T-cell (primary cell): Measurements from ENCODE around the gene WDR77. TPM values are rescaled to one million over a fixed set of nuclear protein-coding genes. Genes with fewer than 3 reads are reported as not detected.

ENCODE experiments used
- ATAC-seq, 4 experiments: fragments of 200-7000 bp in 3 of 4; fragments of 150-1000 bp in 1 of 4; cut with Tn5 transposase; replicated peaks in 1 of 4; 1 replicate in 3 of 4; 2 replicates in 1 of 4; pipeline ENCODE4 v1.10.0; 2021; ENCODE audit warnings: moderate library complexity in 3 of 4, mild to moderate bottlenecking in 2 of 4, moderate number of reproducible peaks in 1 of 4
- CTCF ChIA-PET, 2 donors: fragments of 300-600 bp; sonication (Branson Sonifier 250); formaldehyde crosslinking; loops; one replicate each; lab custom pipeline; 2022; ENCODE audit warnings: antibody characterized with exemption in 2 of 2; lab: Charles Lee
- POLR2A ChIA-PET, 2 donors: fragments of 300-600 bp; sonication (Branson Sonifier 250); formaldehyde crosslinking; loops; one replicate each; lab custom pipeline; 2022; ENCODE audit warnings: antibody characterized with exemption in 2 of 2; lab: Charles Lee
- DNase-seq, 35 experiments: peaks; one replicate each; pipeline versions ENCODE4 v3.0.0 to v3.0.0-alpha.2; 2013 to 2023
- H3K27ac ChIP-seq: one replicate; pipeline ENCODE4 v1.5.1; 2013; ENCODE audit warnings: low read length
- H3K27me3 ChIP-seq, 2 experiments: replicated peaks in 1 of 2; 1 replicate in 1 of 2; 2 replicates in 1 of 2; pipeline versions ENCODE4 v1.6.1 to v1.7.0; 2013; ENCODE audit warnings: low read length in 1 of 2, mixed read lengths in 1 of 2; ENCODE audit not compliant: control insufficient read depth in 2 of 2, insufficient read depth in 2 of 2; ENCODE audit errors: extremely low read depth in 1 of 2
- H3K36me3 ChIP-seq, 2 donors: 1 replicate in 1 of 2; 2 replicates in 1 of 2; pipeline versions ENCODE4 v1.6.1 to v1.7.0; 2013; ENCODE audit warnings: low read length in 1 of 2; ENCODE audit not compliant: control insufficient read depth in 2 of 2, insufficient read depth in 1 of 2; ENCODE audit errors: extremely low read depth in 1 of 2
- H3K4me1 ChIP-seq, 2 experiments: 1 replicate in 1 of 2; 2 replicates in 1 of 2; pipeline versions ENCODE4 v1.6.1 to v1.7.0; 2013; ENCODE audit warnings: low read length in 2 of 2, mixed read lengths in 1 of 2; ENCODE audit not compliant: insufficient read depth in 2 of 2, control insufficient read depth in 1 of 2; ENCODE audit errors: extremely low read depth in 1 of 2
- H3K4me3 ChIP-seq, 2 donors: 1 replicate in 1 of 2; 2 replicates in 1 of 2; pipeline versions ENCODE4 v1.5.1 to v1.7.0; 2013; ENCODE audit warnings: mild to moderate bottlenecking in 2 of 2, low read length in 1 of 2, moderate library complexity in 1 of 2; ENCODE audit not compliant: control insufficient read depth in 1 of 2; ENCODE audit errors: extremely low read depth in 1 of 2
- H3K9me3 ChIP-seq: 2 replicates; pipeline ENCODE4 v1.7.0; 2013
- H3K27ac Mint-ChIP-seq, 2 donors: one replicate each; pipeline ENCODE4 v1.8.0; 2020 to 2021; ENCODE audit warnings: mild to moderate bottlenecking in 2 of 2, mixed read lengths in 2 of 2
- H3K27me3 Mint-ChIP-seq, 2 donors: one replicate each; pipeline ENCODE4 v1.8.0; 2021 to 2022; ENCODE audit warnings: mixed read lengths in 2 of 2
- H3K36me3 Mint-ChIP-seq: one replicate; pipeline ENCODE4 v1.8.0; 2021; ENCODE audit warnings: mixed read lengths
- H3K4me1 Mint-ChIP-seq, 3 donors: one replicate each; pipeline ENCODE4 v1.8.0; 2020 to 2022; ENCODE audit warnings: mixed read lengths in 3 of 3, mild to moderate bottlenecking in 1 of 3
- H3K4me3 Mint-ChIP-seq, 3 donors: one replicate each; pipeline ENCODE4 v1.8.0; 2020 to 2022; ENCODE audit warnings: mild to moderate bottlenecking in 3 of 3, mixed read lengths in 3 of 3, moderate library complexity in 3 of 3
- H3K9me3 Mint-ChIP-seq, 3 donors: one replicate each; pipeline ENCODE4 v1.8.0; 2020 to 2022; ENCODE audit warnings: mixed read lengths in 3 of 3
- WGBS: methylation state at CpG from one replicate; pipeline ENCODE4 v1.1.5; 2013; ENCODE audit warnings: missing lambda C conversion rate; ENCODE audit not compliant: insufficient coverage; 5-methylcytosine and 5-hydroxymethylcytosine counted together
- total RNA-seq, 35 experiments: library from RNA in 6 of 35; stranded (reverse) in 6 of 35; fragments of 120-200 nt in 1 of 35; gene quantifications; one replicate each; pipeline versions ENCODE4 v1.2.1 to v1.2.4 and lab custom pipeline; 2013 to 2026

WDR77 gene
- total RNA-seq, 5 donors from 2014 or later (not counting 1 experiment from before 2014, with no cell fraction given), result 22.5 to 40.1 (median 33.1) TPM

DNA sequence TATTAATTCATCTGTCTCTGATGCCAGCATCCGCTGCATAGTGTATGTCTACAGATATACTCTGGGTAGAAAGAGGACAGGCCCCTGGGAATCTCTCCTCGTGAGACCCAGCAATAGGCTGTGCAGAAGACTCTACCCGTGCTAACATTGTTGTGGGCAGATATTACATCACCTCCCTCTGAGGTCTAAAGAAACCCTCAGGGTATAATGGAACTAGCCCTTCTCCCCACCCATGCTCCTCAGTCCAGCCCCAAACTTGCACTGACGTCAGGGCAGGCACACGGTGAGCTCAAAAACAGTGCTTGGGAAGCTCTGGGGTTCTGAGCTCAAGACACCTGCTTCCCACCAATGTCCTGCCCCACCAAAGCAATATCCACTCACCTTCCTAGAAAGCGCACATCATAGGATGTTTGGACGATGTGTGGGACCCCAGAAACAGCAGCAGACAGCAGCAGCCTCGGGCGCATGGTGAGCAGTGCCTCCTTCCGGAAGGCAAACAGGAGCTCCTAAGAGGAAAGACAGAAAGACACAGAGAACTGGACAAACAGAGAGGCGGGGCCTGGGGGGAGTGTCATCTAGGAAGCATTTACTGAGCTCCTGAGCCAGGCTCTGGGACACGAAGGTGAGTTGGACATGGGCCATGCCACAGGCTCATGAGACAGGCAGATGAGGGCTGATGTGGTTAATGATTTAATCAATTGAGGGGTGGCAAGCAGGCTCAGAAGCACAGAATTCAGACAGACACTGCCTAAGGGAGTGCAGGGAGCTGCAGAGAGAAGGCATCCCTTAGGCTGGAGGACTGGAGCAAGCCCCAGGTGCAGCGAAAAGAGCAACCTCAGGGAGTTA is 26.3 kb downstream of the WDR77 start:
- DNase-seq (no peak), ATAC-seq (no peak)
- no peak overlapping the region for H3K27ac Mint-ChIP-seq
- H3K27me3 Mint-ChIP-seq, result no peaks in the 10 kb centered on the region
- H3K4me3 ChIP-seq, result no peak overlapping the region
- peaks cover 49% of the 10 kb centered on the region for H3K36me3 Mint-ChIP-seq
- peaks cover 0 to 8% (median 3%) of the 10 kb centered on the region in 3 donors for H3K4me1 Mint-ChIP-seq
- H3K9me3 ChIP-seq, result no peaks in the 10 kb centered on the region
- H3K4me3 Mint-ChIP-seq, result no peak overlapping the region
- H3K27ac ChIP-seq, result no peak overlapping the region
- CTCF ChIA-PET, result interaction anchor here in 1 of 2 donors (0.7 kb wide), 1 partner anchor 14 kb away, joined by 3 read pairs; no protein-coding TSS in a partner anchor
- WGBS, result 85% methylated on average over 10 of the region's 13 CpGs
- H3K4me1 ChIP-seq, result no peaks in the 10 kb centered on the region
- no peaks in the 10 kb centered on the region for H3K9me3 Mint-ChIP-seq
- H3K27me3 ChIP-seq, result peaks cover 0 to 4% of the 10 kb centered on the region in 2 experiments
- peaks cover 4 to 5% of the 10 kb centered on the region in 2 donors for H3K36me3 ChIP-seq
- POLR2A ChIA-PET, result interaction anchor here in 1 of 2 donors (0.6 kb wide), 1 partner anchor 758 kb away, joined by 5 read pairs; no protein-coding TSS in a partner anchor

DNA sequence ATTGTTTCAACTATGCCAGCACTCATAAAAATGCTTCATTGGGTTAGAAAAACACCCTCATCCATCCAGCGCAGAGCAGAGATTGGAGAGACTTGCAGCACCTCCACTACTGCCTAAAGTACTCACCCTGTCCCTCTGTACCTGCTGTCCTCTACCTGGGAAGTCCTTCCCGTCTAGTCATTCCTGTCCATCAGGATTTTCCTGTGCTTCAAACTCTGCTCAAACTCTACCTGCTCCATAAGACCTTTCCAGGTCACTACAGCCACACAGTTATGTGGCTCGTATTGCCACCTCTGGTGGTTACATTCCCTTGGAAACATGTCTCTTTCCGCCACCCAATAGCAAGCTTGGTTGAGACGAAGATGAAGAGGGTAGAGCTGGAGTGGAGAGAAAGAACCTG is 28.7 kb downstream of the WDR77 start:
- Histone ChIP-seq H3K4me1 (no peaks in the 10 kb centered on the region), H3K27ac (no peak overlapping the region), H3K9me3 (no peaks in the 10 kb centered on the region), H3K36me3 (peaks cover 5 to 10% of the 10 kb centered on the region in 2 donors), H3K4me3 (no peak overlapping the region), H3K27me3 (peaks cover 0 to 2% of the 10 kb centered on the region in 2 experiments)
- ChIA-PET POLR2A (interaction anchor here in 1 of 2 donors (0.7 kb wide), 1 partner anchor 379 kb away, joined by 3 read pairs; no protein-coding TSS in a partner anchor), CTCF (no interaction called here)
- H3K27me3 Mint-ChIP-seq, result no peaks in the 10 kb centered on the region
- H3K4me3 Mint-ChIP-seq, result no peak overlapping the region
- H3K4me1 Mint-ChIP-seq, result no peaks in the 10 kb centered on the region
- no peak overlapping the region for H3K27ac Mint-ChIP-seq
- H3K9me3 Mint-ChIP-seq, result no peaks in the 10 kb centered on the region
- DNase-seq (no peak), ATAC-seq (no peak)
- peaks cover 66% of the 10 kb centered on the region for H3K36me3 Mint-ChIP-seq
- 54% methylated on average over 3 of the region's 5 CpGs for WGBS

DNA sequence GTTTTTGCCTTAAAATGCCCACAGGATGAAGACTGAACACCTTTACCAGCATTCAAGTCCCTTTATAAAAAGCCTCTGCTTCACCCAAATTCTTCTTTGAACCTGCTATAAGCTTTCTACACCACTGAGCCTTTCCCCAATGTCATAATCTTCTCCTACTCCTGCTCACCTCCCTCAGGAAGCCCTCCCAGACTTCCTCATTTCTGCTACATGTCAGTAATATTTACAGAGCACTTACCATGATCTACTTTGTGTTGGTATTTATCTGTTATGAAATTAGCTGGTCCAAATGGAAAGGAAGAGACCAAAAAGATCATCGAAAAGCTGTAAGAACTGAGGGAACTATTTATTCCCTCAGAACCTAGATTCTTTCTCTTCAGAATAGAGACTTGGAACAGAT is 30.0 kb downstream of the WDR77 start:
- DNase-seq, result no peak
- Mint-ChIP-seq H3K9me3 (no peaks in the 10 kb centered on the region), H3K36me3 (peaks cover 67% of the 10 kb centered on the region), H3K4me1 (no peaks in the 10 kb centered on the region), H3K4me3 (no peak overlapping the region), H3K27ac (no peak overlapping the region), H3K27me3 (no peaks in the 10 kb centered on the region)
- H3K36me3 ChIP-seq, result peaks cover 5 to 10% of the 10 kb centered on the region in 2 donors
- H3K27me3 ChIP-seq, result peaks cover 0 to 2% of the 10 kb centered on the region in 2 experiments
- no peaks in the 10 kb centered on the region for H3K4me1 ChIP-seq
- CTCF ChIA-PET, result interaction anchor here in 1 of 2 donors (0.6 kb wide), 1 partner anchor 1304 kb away, joined by 3 read pairs; no protein-coding TSS in a partner anchor
- POLR2A ChIA-PET, result no interaction called here
- H3K9me3 ChIP-seq, result no peaks in the 10 kb centered on the region
- H3K27ac ChIP-seq, result no peak overlapping the region
- ATAC-seq, result no peak
- WGBS, result no CpG with 5 or more reads among the region's 1 CpG
- H3K4me3 ChIP-seq, result no peak overlapping the region

DNA sequence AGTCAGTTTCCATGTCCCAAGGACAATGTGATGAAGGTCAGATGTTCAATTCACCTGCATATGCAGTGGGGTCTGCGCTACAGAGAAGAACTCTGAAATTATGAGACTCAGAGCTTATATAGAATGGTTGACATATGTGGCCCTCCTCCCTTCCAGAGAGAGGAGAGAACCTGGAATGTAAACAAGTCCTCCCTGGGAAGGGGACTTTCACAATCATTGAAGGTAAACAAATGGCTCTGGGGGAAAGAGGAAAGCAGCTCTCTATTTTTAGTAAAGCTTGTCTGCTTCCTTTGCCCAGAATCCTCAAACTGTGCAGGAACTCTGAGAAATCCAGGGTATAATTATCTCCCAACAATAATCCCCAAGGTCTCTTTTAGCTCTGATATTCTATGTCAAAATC is 31.3 kb downstream of the WDR77 start:
- H3K27ac ChIP-seq, result no peak overlapping the region
- no peaks in the 10 kb centered on the region for H3K4me1 ChIP-seq
- POLR2A ChIA-PET, result interaction anchor here in 1 of 2 donors (0.6 kb wide), 1 partner anchor 1968 kb away, joined by 3 read pairs; no protein-coding TSS in a partner anchor
- H3K4me3 Mint-ChIP-seq, result no peak overlapping the region
- H3K9me3 Mint-ChIP-seq, result no peaks in the 10 kb centered on the region
- CTCF ChIA-PET, result interaction anchor here in 1 of 2 donors (1.2 kb wide), 2 partner anchors 9 to 326 kb away, joined by 4 read pairs; no protein-coding TSS in a partner anchor
- H3K27ac Mint-ChIP-seq, result no peak overlapping the region
- H3K4me1 Mint-ChIP-seq, result no peaks in the 10 kb centered on the region
- H3K27me3 Mint-ChIP-seq, result no peaks in the 10 kb centered on the region
- no peak overlapping the region for H3K4me3 ChIP-seq
- peaks cover 69% of the 10 kb centered on the region for H3K36me3 Mint-ChIP-seq
- no peaks in the 10 kb centered on the region for H3K27me3 ChIP-seq
- WGBS, result no CpG with 5 or more reads among the region's 1 CpG
- no peak for ATAC-seq
- H3K36me3 ChIP-seq, result peaks cover 5 to 10% of the 10 kb centered on the region in 2 donors
- H3K9me3 ChIP-seq, result no peaks in the 10 kb centered on the region
- no peak for DNase-seq

DNA sequence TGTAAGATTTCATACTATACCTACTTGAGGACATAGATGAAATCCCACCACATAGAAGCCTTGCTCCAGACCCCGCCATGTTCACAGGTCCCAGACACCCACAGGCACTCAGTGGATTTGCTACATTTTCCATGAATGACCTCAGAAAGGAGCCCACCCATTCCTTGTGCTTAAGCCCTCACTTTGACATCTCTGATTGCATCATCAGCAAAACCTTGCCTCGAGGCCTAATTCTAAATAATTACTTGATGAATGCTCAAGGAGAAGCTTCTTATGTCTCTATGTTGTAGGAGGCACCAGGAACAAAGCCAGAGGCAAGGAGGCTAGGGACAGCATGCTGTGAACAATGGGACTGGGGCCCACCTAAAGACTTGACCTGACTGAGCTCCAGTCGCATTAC is 33.6 kb downstream of the WDR77 start:
- Histone ChIP-seq H3K9me3 (no peaks in the 10 kb centered on the region), H3K4me1 (no peaks in the 10 kb centered on the region), H3K27ac (no peak overlapping the region), H3K36me3 (peaks cover 0 to 6% of the 10 kb centered on the region in 2 donors), H3K27me3 (no peaks in the 10 kb centered on the region), H3K4me3 (no peak overlapping the region)
- Mint-ChIP-seq H3K4me1 (no peaks in the 10 kb centered on the region), H3K36me3 (peaks cover 51% of the 10 kb centered on the region), H3K4me3 (no peak overlapping the region), H3K9me3 (no peaks in the 10 kb centered on the region), H3K27ac (no peak overlapping the region), H3K27me3 (no peaks in the 10 kb centered on the region)
- ATAC-seq (no peak), DNase-seq (no peak)
- ChIA-PET POLR2A (no interaction called here), CTCF (interaction anchor here in 1 of 2 donors (0.6 kb wide), 1 partner anchor 16 kb away, joined by 4 read pairs; no protein-coding TSS in a partner anchor)
- WGBS, result 93% methylated on average over 2 of the region's 3 CpGs

DNA sequence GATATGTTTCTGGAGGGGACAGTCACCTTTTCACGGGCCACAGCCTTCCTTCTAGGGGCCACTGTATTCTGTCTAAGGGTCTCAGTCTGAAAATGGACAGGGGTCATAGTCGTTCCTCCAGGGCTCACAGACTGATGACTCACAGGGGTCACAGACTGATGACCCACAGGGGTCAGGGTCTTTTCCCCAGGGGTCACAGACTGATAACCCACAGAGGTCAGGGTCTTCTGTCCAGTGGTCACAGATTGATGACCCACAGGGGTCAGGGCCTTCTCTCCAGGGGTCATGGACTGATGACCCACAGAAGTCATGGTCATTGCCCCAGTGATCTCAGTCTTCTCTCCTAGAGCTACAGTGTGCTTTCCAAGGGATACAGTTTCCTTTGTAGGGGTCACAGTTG is 34.3 kb downstream of the WDR77 start:
- WGBS, result 80% methylated on average over 1 of the region's 2 CpGs
- POLR2A ChIA-PET, result no interaction called here
- no peaks in the 10 kb centered on the region for H3K27me3 ChIP-seq
- no peak for DNase-seq
- Mint-ChIP-seq H3K27ac (no peak overlapping the region), H3K9me3 (no peaks in the 10 kb centered on the region), H3K4me3 (no peak overlapping the region), H3K27me3 (no peaks in the 10 kb centered on the region), H3K36me3 (peaks cover 45% of the 10 kb centered on the region), H3K4me1 (no peaks in the 10 kb centered on the region)
- ATAC-seq, result no peak
- no peaks in the 10 kb centered on the region for H3K9me3 ChIP-seq
- CTCF ChIA-PET, result no interaction called here
- H3K4me3 ChIP-seq, result no peak overlapping the region
- H3K27ac ChIP-seq, result no peak overlapping the region
- H3K36me3 ChIP-seq, result peaks cover 0 to 6% of the 10 kb centered on the region in 2 donors
- H3K4me1 ChIP-seq, result no peaks in the 10 kb centered on the region
